Neural cell (in vitro differentiated cells): ENCODE results near the gene ADK.

Experiments used
- EP300 ChIP-seq: fragments of 450-650 bp; conservative IDR thresholded peaks from 2 replicates; pipeline ENCODE4 v1.6.1; 2014; ENCODE audit warnings: antibody characterized with exemption, mild to moderate bottlenecking, moderate library complexity; ENCODE audit not compliant: poor library complexity, severe bottlenecking
- EZH2 ChIP-seq: fragments of 200-600, 300-800 bp; shearing (Covaris generic), sonication (generic); IDR thresholded peaks from 2 replicates; pipeline ENCODE4 v1.6.1; 2014; ENCODE audit warnings: antibody characterized with exemption, low read length, borderline replicate concordance, mild to moderate bottlenecking; ENCODE audit not compliant: insufficient read depth, poor library complexity, severe bottlenecking
- MXI1 ChIP-seq: fragments of 450-650 bp; conservative IDR thresholded peaks from 2 replicates; pipeline ENCODE4 v1.6.1; 2014; ENCODE audit warnings: antibody characterized with exemption, mild to moderate bottlenecking; ENCODE audit not compliant: poor library complexity, severe bottlenecking
- POLR2AphosphoS5 ChIP-seq: IDR thresholded peaks from 2 replicates; pipeline ENCODE4 v1.6.1; 2012
- SMC3 ChIP-seq: fragments of 450-650 bp; conservative IDR thresholded peaks from 2 replicates; pipeline ENCODE4 v1.6.1; 2014; ENCODE audit warnings: antibody characterized with exemption, mild to moderate bottlenecking, moderate library complexity; ENCODE audit not compliant: poor library complexity
- TAF1 ChIP-seq: IDR thresholded peaks from 2 replicates; pipeline ENCODE4 v1.6.1; 2012; ENCODE audit warnings: low read depth
- TF ChIP-seq, protein P1 (sequence below): fragments of 450-650 bp; IDR thresholded peaks from 2 replicates; pipeline ENCODE4 v1.5.1; 2014; ENCODE audit warnings: antibody characterized with exemption, mild to moderate bottlenecking, moderate library complexity; ENCODE audit not compliant: poor library complexity, severe bottlenecking

DNA sequence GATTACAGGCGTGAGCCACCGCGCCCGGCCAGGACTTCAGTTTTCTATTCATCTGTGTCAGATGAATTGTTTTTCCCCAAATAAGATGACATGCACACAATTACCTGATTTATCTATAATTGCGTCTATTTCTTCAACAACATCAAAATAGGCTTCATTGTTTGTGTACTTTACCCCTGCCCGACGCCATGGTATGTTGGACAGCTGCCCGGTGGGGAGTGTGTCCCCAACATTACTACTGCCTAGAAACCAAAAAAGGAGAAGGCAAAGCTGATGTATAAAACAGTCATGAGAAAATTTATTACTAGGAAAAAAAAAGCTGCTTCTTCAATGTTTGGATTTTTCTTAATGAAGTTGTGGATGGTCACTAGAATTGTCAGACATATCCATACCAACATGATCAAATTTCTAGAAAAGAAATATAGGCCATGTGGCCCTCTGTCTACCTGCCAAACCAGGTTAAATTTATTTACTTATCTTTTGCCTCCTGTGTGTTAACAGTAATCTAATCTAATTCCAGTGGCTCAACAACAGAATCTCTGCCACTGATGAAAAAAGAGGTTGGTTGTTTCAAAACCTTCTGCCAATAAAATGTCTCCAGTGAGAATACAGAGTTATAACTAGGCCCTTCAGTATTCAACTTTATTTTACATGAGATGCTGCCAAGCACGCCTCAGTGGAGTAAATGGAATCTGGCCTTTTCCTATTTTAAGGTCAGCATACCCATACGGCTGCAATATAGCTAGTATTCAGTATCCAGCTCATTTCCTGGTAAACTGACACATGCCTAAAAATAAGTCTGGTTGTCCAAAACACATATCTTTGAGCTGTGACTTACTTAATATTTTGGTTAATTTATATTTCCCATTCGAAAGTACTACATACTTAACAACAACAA, 16.8 kb upstream of the ADK start:
- TF ChIP-seq, protein P1, sequence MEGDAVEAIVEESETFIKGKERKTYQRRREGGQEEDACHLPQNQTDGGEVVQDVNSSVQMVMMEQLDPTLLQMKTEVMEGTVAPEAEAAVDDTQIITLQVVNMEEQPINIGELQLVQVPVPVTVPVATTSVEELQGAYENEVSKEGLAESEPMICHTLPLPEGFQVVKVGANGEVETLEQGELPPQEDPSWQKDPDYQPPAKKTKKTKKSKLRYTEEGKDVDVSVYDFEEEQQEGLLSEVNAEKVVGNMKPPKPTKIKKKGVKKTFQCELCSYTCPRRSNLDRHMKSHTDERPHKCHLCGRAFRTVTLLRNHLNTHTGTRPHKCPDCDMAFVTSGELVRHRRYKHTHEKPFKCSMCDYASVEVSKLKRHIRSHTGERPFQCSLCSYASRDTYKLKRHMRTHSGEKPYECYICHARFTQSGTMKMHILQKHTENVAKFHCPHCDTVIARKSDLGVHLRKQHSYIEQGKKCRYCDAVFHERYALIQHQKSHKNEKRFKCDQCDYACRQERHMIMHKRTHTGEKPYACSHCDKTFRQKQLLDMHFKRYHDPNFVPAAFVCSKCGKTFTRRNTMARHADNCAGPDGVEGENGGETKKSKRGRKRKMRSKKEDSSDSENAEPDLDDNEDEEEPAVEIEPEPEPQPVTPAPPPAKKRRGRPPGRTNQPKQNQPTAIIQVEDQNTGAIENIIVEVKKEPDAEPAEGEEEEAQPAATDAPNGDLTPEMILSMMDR, result no peak
- no peak for TF ChIP-seq POLR2AphosphoS5
- TF ChIP-seq MXI1, result no peak
- TF ChIP-seq SMC3, result no peak
- no peak for TF ChIP-seq EZH2
- TF ChIP-seq EP300, result no peak
- TF ChIP-seq TAF1, result no peak
